Parathyroid adenoma (tissue), 2 donors: Measurements from ENCODE around the gene ATP4A.

Experiments used
- H2AFZ ChIP-seq: fragments of 300-600 bp; sonication (generic); one replicate; pipeline ENCODE4 v1.7.0; 2017; ENCODE audit warnings: antibody characterized with exemption, mild to moderate bottlenecking
- H3K27ac ChIP-seq: fragments of 300-600 bp; sonication (generic); one replicate; pipeline ENCODE4 v1.7.0; 2017
- H3K27me3 ChIP-seq: fragments of 300-600 bp; sonication (generic); one replicate; pipeline ENCODE4 v1.7.0; 2017; ENCODE audit warnings: low read length; ENCODE audit not compliant: control insufficient read depth, insufficient read depth
- H3K36me3 ChIP-seq: fragments of 300-600 bp; sonication (generic); one replicate; pipeline ENCODE4 v1.7.0; 2017; ENCODE audit warnings: low read length; ENCODE audit not compliant: control insufficient read depth, insufficient read depth
- H3K4me1 ChIP-seq: fragments of 300-600 bp; sonication (generic); one replicate; pipeline ENCODE4 v1.7.0; 2017; ENCODE audit warnings: control low read depth
- H3K4me2 ChIP-seq: fragments of 300-600 bp; sonication (generic); one replicate; pipeline ENCODE4 v1.7.0; 2017; ENCODE audit warnings: low read length
- H3K4me3 ChIP-seq: fragments of 300-600 bp; sonication (generic); one replicate; pipeline ENCODE4 v1.7.0; 2017; ENCODE audit warnings: low read depth, low read length
- H3K79me2 ChIP-seq: fragments of 300-600 bp; sonication (generic); one replicate; pipeline ENCODE4 v1.7.0; 2017; ENCODE audit warnings: control low read depth
- H3K9ac ChIP-seq: fragments of 300-600 bp; sonication (generic); one replicate; pipeline ENCODE4 v1.7.0; 2017; ENCODE audit warnings: mild to moderate bottlenecking
- H3K9me3 ChIP-seq: fragments of 300-600 bp; sonication (generic); one replicate; pipeline ENCODE4 v1.7.0; 2017; ENCODE audit warnings: low read length; ENCODE audit not compliant: control insufficient read depth
- TF ChIP-seq, protein P1 (sequence below): fragments of 300-600 bp; sonication (generic); IDR thresholded peaks from one replicate; pipeline ENCODE4 v1.7.0; 2017; ENCODE audit warnings: antibody characterized with exemption, mild to moderate bottlenecking
- donor health status: primary hyperparathyroidism.

Gene ATP4A

DNA sequence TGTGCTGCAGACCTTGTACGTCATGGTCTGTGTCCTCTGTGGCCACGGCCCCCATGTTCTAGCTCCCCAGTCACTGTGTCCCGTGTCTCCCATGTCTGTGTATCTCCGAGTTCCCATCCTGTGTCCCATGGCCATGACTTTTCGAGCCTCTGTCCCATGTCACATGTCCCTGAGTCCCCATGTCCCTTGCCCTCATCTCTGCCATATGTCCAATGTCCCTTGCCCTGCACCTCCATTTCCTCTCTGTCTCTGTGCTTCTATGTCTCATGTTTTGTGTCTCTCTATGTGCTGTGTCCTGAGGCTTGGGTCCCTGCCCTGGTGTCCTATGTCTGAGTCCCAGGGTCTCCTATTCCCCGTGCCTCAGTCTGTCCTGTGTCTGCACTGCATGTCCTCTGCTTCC, 2.0 kb downstream of the ATP4A start:
- Histone ChIP-seq H3K9ac (no peak overlapping the region), H3K27ac (no peak overlapping the region), H3K79me2 (no peaks in the 10 kb centered on the region), H3K27me3 (no peaks in the 10 kb centered on the region), H3K36me3 (no peaks in the 10 kb centered on the region), H3K4me3 (no peak overlapping the region), H3K9me3 (no peaks in the 10 kb centered on the region), H2AFZ (no peak overlapping the region), H3K4me1 (no peaks in the 10 kb centered on the region), H3K4me2 (no peak overlapping the region)
- TF ChIP-seq, protein P1, sequence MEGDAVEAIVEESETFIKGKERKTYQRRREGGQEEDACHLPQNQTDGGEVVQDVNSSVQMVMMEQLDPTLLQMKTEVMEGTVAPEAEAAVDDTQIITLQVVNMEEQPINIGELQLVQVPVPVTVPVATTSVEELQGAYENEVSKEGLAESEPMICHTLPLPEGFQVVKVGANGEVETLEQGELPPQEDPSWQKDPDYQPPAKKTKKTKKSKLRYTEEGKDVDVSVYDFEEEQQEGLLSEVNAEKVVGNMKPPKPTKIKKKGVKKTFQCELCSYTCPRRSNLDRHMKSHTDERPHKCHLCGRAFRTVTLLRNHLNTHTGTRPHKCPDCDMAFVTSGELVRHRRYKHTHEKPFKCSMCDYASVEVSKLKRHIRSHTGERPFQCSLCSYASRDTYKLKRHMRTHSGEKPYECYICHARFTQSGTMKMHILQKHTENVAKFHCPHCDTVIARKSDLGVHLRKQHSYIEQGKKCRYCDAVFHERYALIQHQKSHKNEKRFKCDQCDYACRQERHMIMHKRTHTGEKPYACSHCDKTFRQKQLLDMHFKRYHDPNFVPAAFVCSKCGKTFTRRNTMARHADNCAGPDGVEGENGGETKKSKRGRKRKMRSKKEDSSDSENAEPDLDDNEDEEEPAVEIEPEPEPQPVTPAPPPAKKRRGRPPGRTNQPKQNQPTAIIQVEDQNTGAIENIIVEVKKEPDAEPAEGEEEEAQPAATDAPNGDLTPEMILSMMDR, result no peak

GRCh38 chr19:35560677-35561076, 2.8 kb downstream of the ATP4A start:
- Histone ChIP-seq H3K9ac (no peak overlapping the region), H3K27ac (no peak overlapping the region), H3K4me1 (no peaks in the 10 kb centered on the region), H3K4me3 (no peak overlapping the region), H3K36me3 (no peaks in the 10 kb centered on the region), H2AFZ (no peak overlapping the region), H3K79me2 (no peaks in the 10 kb centered on the region), H3K27me3 (no peaks in the 10 kb centered on the region), H3K4me2 (no peak overlapping the region), H3K9me3 (no peaks in the 10 kb centered on the region)
- TF ChIP-seq, protein P1, result no peak

DNA sequence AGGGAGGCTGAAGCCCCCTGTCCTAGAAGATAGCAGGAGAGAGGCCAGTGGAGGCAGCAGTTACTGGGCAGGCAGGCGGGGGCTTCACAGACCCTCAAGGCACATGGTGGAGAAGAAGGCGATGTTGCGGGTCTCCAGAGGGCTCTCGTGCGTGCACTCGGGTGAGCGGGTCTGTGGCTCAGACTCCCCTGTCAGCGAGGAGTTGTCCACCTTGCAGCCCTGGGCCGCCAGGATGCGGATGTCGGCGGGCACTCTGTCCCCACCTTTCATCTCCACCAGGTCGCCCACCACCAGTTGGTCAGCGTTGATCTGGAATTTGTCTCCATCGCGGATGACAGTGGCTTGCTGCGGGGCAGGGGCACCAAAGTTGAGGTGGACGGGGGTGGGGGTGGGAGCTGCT, 3.2 kb downstream of the ATP4A start:
- no peaks in the 10 kb centered on the region for H3K27me3 ChIP-seq
- no peaks in the 10 kb centered on the region for H3K79me2 ChIP-seq

DNA sequence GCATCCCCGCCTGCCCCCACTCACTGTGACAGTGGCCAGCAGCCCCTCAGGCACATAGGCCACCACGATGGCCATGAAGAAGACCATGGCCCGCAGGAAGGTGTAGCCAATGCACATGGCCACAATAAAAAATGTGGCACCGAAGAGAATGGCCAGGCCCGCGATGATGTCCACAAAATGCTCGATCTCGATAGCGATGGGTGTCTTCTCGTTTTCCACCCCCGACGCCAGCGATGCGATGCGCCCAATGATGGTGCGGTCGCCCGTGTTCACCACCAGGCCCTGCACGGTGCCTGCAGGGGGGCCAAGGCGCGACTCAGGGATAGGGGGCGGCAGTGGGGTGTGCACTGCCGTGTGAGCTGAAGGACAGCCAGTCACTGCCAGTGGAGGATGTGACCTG, 3.7 kb downstream of the ATP4A start:
- Histone ChIP-seq H3K4me1 (no peaks in the 10 kb centered on the region), H3K9me3 (no peaks in the 10 kb centered on the region), H3K9ac (no peak overlapping the region), H3K27ac (no peak overlapping the region), H3K79me2 (no peaks in the 10 kb centered on the region), H3K4me3 (no peak overlapping the region), H2AFZ (no peak overlapping the region), H3K27me3 (no peaks in the 10 kb centered on the region), H3K4me2 (no peak overlapping the region), H3K36me3 (no peaks in the 10 kb centered on the region)
- TF ChIP-seq, protein P1, result no peak

More for the DNA sequence above, 3.2 kb downstream of the ATP4A start:
- H3K36me3 ChIP-seq, result no peaks in the 10 kb centered on the region
- H2AFZ ChIP-seq, result no peak overlapping the region
- no peak overlapping the region for H3K4me3 ChIP-seq
- H3K9ac ChIP-seq, result no peak overlapping the region
- H3K4me1 ChIP-seq, result no peaks in the 10 kb centered on the region
- TF ChIP-seq, protein P1, result no peak
- H3K4me2 ChIP-seq, result no peak overlapping the region
- H3K27ac ChIP-seq, result no peak overlapping the region
- no peaks in the 10 kb centered on the region for H3K9me3 ChIP-seq

- TF ChIP-seq, protein P1, result no peak
- Histone ChIP-seq H3K27ac (no peak overlapping the region), H3K4me2 (no peak overlapping the region), H2AFZ (no peak overlapping the region), H3K4me1 (no peaks in the 10 kb centered on the region), H3K27me3 (no peaks in the 10 kb centered on the region), H3K4me3 (no peak overlapping the region), H3K36me3 (no peaks in the 10 kb centered on the region), H3K9me3 (no peaks in the 10 kb centered on the region), H3K9ac (no peak overlapping the region), H3K79me2 (no peaks in the 10 kb centered on the region)
These were observed 4.2 kb downstream of the ATP4A start for GRCh38 chr19:35559281-35559659.
